ENCODE measurements around the gene HSD11B1. TPM values are rescaled to one million over a fixed set of nuclear protein-coding genes. Genes with fewer than 3 reads are reported as not detected.

HSD11B1 gene
- total and polyA plus RNA-seq, 2 donors (not counting 3 experiments of a cell fraction or from before 2014, with no cell fraction given) = not detected

DNA sequence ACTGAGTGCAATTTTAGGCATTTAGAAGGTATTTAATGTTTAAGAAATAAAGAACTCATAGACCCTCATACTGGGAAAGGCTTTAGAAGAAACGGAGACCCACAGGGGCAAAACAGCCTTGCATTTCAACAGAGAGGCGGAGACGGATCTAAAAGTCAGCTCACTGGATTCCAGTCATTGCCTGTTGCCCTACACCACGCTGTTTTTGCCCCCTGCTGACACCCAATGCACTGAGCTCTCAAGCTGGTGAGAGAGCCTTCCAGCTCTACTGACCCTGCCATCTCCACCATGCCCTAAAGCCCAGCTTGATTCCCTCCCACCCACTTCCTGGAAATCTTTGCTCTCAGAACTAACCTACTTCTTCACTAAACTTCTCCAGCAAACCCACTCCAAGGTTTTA is 44.0 kb downstream of the HSD11B1 start:
- intact Hi-C loops (cut with micrococcal nuclease) = loop anchor here (5.0 kb wide), 1 partner anchor 239 kb away; no protein-coding TSS in a partner anchor
- peaks cover 0 to 4% of the 10 kb centered on the region in 2 experiments for H3K27me3 ChIP-seq (ENCODE audit: control insufficient read depth in 2 of 2, insufficient read depth in 2 of 2, low read length in 2 of 2)
- CTCF ChIA-PET = interaction anchor here (0.6 to 2.8 kb wide), 22 partner anchors 8 to 188 kb away, joined by 3 to 35 read pairs (median 4); partner anchors contain the start of gene TRAF3IP3

More for the DNA sequence above, 44.0 kb downstream of the HSD11B1 start:
- no peak for FAIRE-seq
- Histone ChIP-seq H4K20me1 (replicated peaks; ENCODE audit: control insufficient read depth, extremely low read depth, insufficient read depth, low read length) (no peaks in the 10 kb centered on the region), H3K79me2 (ENCODE audit: control insufficient read depth, insufficient read depth, low read length) (no peaks in the 10 kb centered on the region), H3K27ac (ENCODE audit: insufficient read depth, low read depth, low read length) (no peak overlapping the region), H3K4me3 (replicated peaks in 1 of 3; ENCODE audit: insufficient read depth in 1 of 3, low read depth in 1 of 3, low read length in 3 of 3) (no peak overlapping the region), H3K9me3 (replicated peaks; ENCODE audit: control insufficient read depth, insufficient read depth, low read length) (no peaks in the 10 kb centered on the region), H3K9me1 (replicated peaks; ENCODE audit: control insufficient read depth, extremely low read depth, insufficient read depth, low read length) (no peaks in the 10 kb centered on the region), H3K9ac (replicated peaks; ENCODE audit: extremely low read depth, insufficient read depth, low read length) (no peak overlapping the region), H3K4me1 (ENCODE audit: control insufficient read depth, extremely low read depth, insufficient read depth, low read length) (no peaks in the 10 kb centered on the region), H2AFZ (ENCODE audit: low read depth, low read length) (no peak overlapping the region), H3K36me3 (ENCODE audit: control insufficient read depth in 2 of 2, extremely low read depth in 1 of 2, insufficient read depth in 2 of 2, low read length in 2 of 2) (no peaks in the 10 kb centered on the region), H3K4me2 (ENCODE audit: insufficient read depth, low read length) (no peak overlapping the region)
- BruUV-seq (replicated peaks) = no TSS peak
- POLR2A ChIA-PET = no interaction called here
- no peak for DNase-seq (ENCODE audit: low read depth, low spot score)
- TF ChIP-seq EZH2 (IDR thresholded peaks at IDR 0.05; ENCODE audit: borderline replicate concordance, low read depth, low read length, severe bottlenecking) = no peak
- no peak for TF ChIP-seq JUN (IDR thresholded peaks at IDR 0.05; ENCODE audit: borderline replicate concordance, insufficient read depth, insufficient read length, low read depth)
- no peak for TF ChIP-seq MYC (IDR thresholded peaks at IDR 0.05; ENCODE audit: low read depth, low read length)
- no peak for TF ChIP-seq POLR2AphosphoS5 (IDR thresholded peaks at IDR 0.05; ENCODE audit: insufficient read depth, low read depth, low read length)
- no peak for TF ChIP-seq GATA2 (IDR thresholded peaks at IDR 0.05; ENCODE audit: insufficient read depth, insufficient read length, low read depth, low read length)
- TF ChIP-seq, protein P1, sequence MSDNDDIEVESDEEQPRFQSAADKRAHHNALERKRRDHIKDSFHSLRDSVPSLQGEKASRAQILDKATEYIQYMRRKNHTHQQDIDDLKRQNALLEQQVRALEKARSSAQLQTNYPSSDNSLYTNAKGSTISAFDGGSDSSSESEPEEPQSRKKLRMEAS (IDR thresholded peaks at IDR 0.05; ENCODE audit: insufficient read depth, insufficient read length) = no peak
- TF ChIP-seq, protein P2, sequence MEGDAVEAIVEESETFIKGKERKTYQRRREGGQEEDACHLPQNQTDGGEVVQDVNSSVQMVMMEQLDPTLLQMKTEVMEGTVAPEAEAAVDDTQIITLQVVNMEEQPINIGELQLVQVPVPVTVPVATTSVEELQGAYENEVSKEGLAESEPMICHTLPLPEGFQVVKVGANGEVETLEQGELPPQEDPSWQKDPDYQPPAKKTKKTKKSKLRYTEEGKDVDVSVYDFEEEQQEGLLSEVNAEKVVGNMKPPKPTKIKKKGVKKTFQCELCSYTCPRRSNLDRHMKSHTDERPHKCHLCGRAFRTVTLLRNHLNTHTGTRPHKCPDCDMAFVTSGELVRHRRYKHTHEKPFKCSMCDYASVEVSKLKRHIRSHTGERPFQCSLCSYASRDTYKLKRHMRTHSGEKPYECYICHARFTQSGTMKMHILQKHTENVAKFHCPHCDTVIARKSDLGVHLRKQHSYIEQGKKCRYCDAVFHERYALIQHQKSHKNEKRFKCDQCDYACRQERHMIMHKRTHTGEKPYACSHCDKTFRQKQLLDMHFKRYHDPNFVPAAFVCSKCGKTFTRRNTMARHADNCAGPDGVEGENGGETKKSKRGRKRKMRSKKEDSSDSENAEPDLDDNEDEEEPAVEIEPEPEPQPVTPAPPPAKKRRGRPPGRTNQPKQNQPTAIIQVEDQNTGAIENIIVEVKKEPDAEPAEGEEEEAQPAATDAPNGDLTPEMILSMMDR (IDR thresholded peaks at IDR 0.05; ENCODE audit: extremely low read depth in 1 of 2, insufficient read depth in 1 of 2, low read depth in 1 of 2, low read length in 2 of 2) = no peak
- TF ChIP-seq POLR2A (IDR thresholded peaks at IDR 0.05; ENCODE audit: low read depth, low read length) = no peak
- TF ChIP-seq FOS (IDR thresholded peaks at IDR 0.05; ENCODE audit: borderline replicate concordance, insufficient read depth, low read length) = no peak
- dilution Hi-C loops (cut with MboI; ENCODE audit: extremely low pct_ligation_motif_present, low sequenced_read_pairs) = no loop called here

All from endothelial cell of umbilical vein (primary cell).